H1 (cell line): ENCODE measurements around the gene IL24. TPM values are rescaled to one million over a fixed set of nuclear protein-coding genes. Genes with fewer than 3 reads are reported as not detected.

Experiments
- CTCF ChIA-PET: fragments of 300-600 bp; sonication (Branson Sonifier 250); formaldehyde crosslinking; loops from one replicate; lab custom pipeline; 2021; ENCODE audit not compliant: partially characterized antibody; lab: Charles Lee
- POLR2A ChIA-PET: fragments of 300-600 bp; sonication (Branson Sonifier 250); formaldehyde crosslinking; loops from one replicate; lab custom pipeline; 2021; ENCODE audit warnings: inconsistent platforms; ENCODE audit not compliant: partially characterized antibody; lab: Charles Lee
- DNase-seq, 2 experiments: peaks; one replicate each; pipeline versions ENCODE4 v3.0.0 to v3.0.0-alpha.2; 2010 to 2022; ENCODE audit warnings: low spot score in 2 of 2, low read depth in 1 of 2, mixed read lengths in 1 of 2
- FAIRE-seq: peaks from 2 replicates; lab custom pipeline; 2011; peaks lifted over from hg19 to GRCh38; lab: Jason Lieb, UNC
- H2AFZ ChIP-seq: 2 replicates; pipeline ENCODE4 v1.8.1; 2012; ENCODE audit warnings: low read length, inconsistent platforms
- H2AK5ac ChIP-seq: 2 replicates; pipeline ENCODE4 v1.6.1; 2013; ENCODE audit warnings: low read depth, low read length
- H2BK120ac ChIP-seq: replicated peaks from 2 replicates; pipeline ENCODE3; 2013; ENCODE audit warnings: low read depth, low read length, inconsistent platforms
- H2BK12ac ChIP-seq: 2 replicates; pipeline ENCODE4 v1.6.1; 2013; ENCODE audit warnings: low read depth, low read length
- H2BK15ac ChIP-seq: 2 replicates; pipeline ENCODE4 v1.6.1; 2013; ENCODE audit warnings: low read length
- H2BK20ac ChIP-seq: 2 replicates; pipeline ENCODE4 v1.6.1; 2013; ENCODE audit warnings: low read length
- H2BK5ac ChIP-seq: 2 replicates; pipeline ENCODE4 v1.6.1; 2013; ENCODE audit warnings: low read depth, low read length
- H3K14ac ChIP-seq: 2 replicates; pipeline ENCODE4 v1.6.1; 2013; ENCODE audit warnings: inconsistent platforms; ENCODE audit not compliant: insufficient read length
- H3K18ac ChIP-seq: 2 replicates; pipeline ENCODE4 v1.6.1; 2013; ENCODE audit warnings: low read length; ENCODE audit errors: extremely low read depth
- H3K23ac ChIP-seq: 2 replicates; pipeline ENCODE4 v1.6.1; 2013; ENCODE audit warnings: inconsistent platforms; ENCODE audit not compliant: insufficient read length
- H3K23me2 ChIP-seq: 2 replicates; pipeline ENCODE4 v1.6.1; 2013; ENCODE audit warnings: low read depth, low read length
- H3K27ac ChIP-seq: 2 replicates; pipeline ENCODE4 v1.6.1; 2011; ENCODE audit warnings: low read depth, low read length, inconsistent platforms
- H3K27me3 ChIP-seq, 4 experiments: replicated peaks in 1 of 4; 1 replicate in 1 of 4; 2 replicates in 3 of 4; pipeline versions ENCODE4 v1.6.1 to v1.8.1; 2011 to 2013; ENCODE audit warnings: low read length in 3 of 4, mild to moderate bottlenecking in 3 of 4, inconsistent platforms in 2 of 4, mixed read lengths in 2 of 4, moderate library complexity in 1 of 4; ENCODE audit not compliant: control insufficient read depth in 3 of 4, insufficient read depth in 3 of 4; ENCODE audit errors: extremely low read depth in 1 of 4
- H3K36me3 ChIP-seq, 4 experiments: 2 replicates each; pipeline versions ENCODE4 v1.6.1 to v1.8.1; 2011 to 2013; ENCODE audit warnings: mild to moderate bottlenecking in 4 of 4, low read length in 3 of 4, moderate library complexity in 2 of 4, control low read depth in 1 of 4, inconsistent platforms in 1 of 4; ENCODE audit not compliant: insufficient read depth in 4 of 4, control insufficient read depth in 2 of 4
- H3K4ac ChIP-seq: replicated peaks from 2 replicates; pipeline ENCODE3; 2013; ENCODE audit warnings: low read length, low read depth, mixed read lengths, inconsistent platforms; ENCODE audit not compliant: insufficient read length
- H3K4me1 ChIP-seq, 4 experiments: replicated peaks in 1 of 4; 1 replicate in 1 of 4; 2 replicates in 3 of 4; pipeline versions ENCODE4 v1.6.1 to v1.8.1; 2011 to 2013; ENCODE audit warnings: low read length in 3 of 4, inconsistent platforms in 2 of 4, mixed read lengths in 1 of 4; ENCODE audit not compliant: insufficient read depth in 4 of 4, control insufficient read depth in 3 of 4
- H3K4me2 ChIP-seq, 2 experiments: 2 replicates each; pipeline versions ENCODE4 v1.6.1 to v1.8.1; 2011 to 2013; ENCODE audit warnings: low read depth in 2 of 2, low read length in 2 of 2, control low read depth in 1 of 2, inconsistent platforms in 1 of 2, mild to moderate bottlenecking in 1 of 2; ENCODE audit not compliant: insufficient read depth in 1 of 2
- H3K4me3 ChIP-seq, 4 experiments: fragments of 200-600, 300-600 bp in 1 of 4; sonication (generic), shearing (Covaris generic), sonication (Bioruptor Twin) in 1 of 4; 2 replicates each; pipeline versions ENCODE4 v1.5.1 to v1.8.1; 2011 to 2016; ENCODE audit warnings: low read length in 4 of 4, low read depth in 3 of 4, control low read depth in 2 of 4, inconsistent platforms in 2 of 4, mild to moderate bottlenecking in 2 of 4, mixed read lengths in 1 of 4, moderate library complexity in 1 of 4; ENCODE audit not compliant: insufficient read depth in 2 of 4; ENCODE audit errors: extremely low read depth in 1 of 4
- H3K56ac ChIP-seq: replicated peaks from 2 replicates; pipeline ENCODE3; 2013; ENCODE audit warnings: low read depth, mild to moderate bottlenecking, mixed read lengths, low read length, inconsistent platforms; ENCODE audit not compliant: insufficient read length
- H3K79me1 ChIP-seq: 2 replicates; pipeline ENCODE4 v1.6.1; 2013; ENCODE audit warnings: low read depth, low read length, control low read depth
- H3K79me2 ChIP-seq, 2 experiments: 2 replicates each; pipeline versions ENCODE4 v1.6.1 to v1.8.1; 2012 to 2013; ENCODE audit warnings: low read length in 2 of 2, mild to moderate bottlenecking in 2 of 2, inconsistent platforms in 1 of 2; ENCODE audit not compliant: insufficient read depth in 2 of 2, control insufficient read depth in 1 of 2
- H3K9ac ChIP-seq, 4 experiments: replicated peaks in 1 of 4; 1 replicate in 1 of 4; 2 replicates in 3 of 4; pipeline versions ENCODE4 v1.6.1 to v1.8.1; 2011 to 2013; ENCODE audit warnings: low read depth in 3 of 4, low read length in 3 of 4, control low read depth in 2 of 4, mild to moderate bottlenecking in 2 of 4, moderate library complexity in 2 of 4, inconsistent platforms in 1 of 4; ENCODE audit errors: extremely low read depth in 1 of 4
- H3K9me3 ChIP-seq, 2 experiments: 2 replicates each; pipeline versions ENCODE4 v1.6.1 to v1.8.1; 2012 to 2013; ENCODE audit warnings: mild to moderate bottlenecking in 2 of 2, moderate library complexity in 2 of 2, control low read depth in 1 of 2, inconsistent platforms in 1 of 2, low read depth in 1 of 2, low read length in 1 of 2, mixed read lengths in 1 of 2; ENCODE audit not compliant: insufficient read depth in 2 of 2
- H4K20me1 ChIP-seq, 2 experiments: replicated peaks in 1 of 2; 2 replicates each; pipeline versions ENCODE3 to v1.8.1; 2011 to 2013; ENCODE audit warnings: inconsistent platforms in 2 of 2, low read length in 2 of 2, mild to moderate bottlenecking in 1 of 2; ENCODE audit not compliant: insufficient read depth in 2 of 2, control insufficient read depth in 1 of 2
- H4K5ac ChIP-seq: 2 replicates; pipeline ENCODE4 v1.6.1; 2013; ENCODE audit warnings: low read length, low read depth, mixed read lengths, inconsistent platforms; ENCODE audit not compliant: insufficient read length
- H4K8ac ChIP-seq: 2 replicates; pipeline ENCODE4 v1.8.0; 2013; ENCODE audit warnings: mild to moderate bottlenecking, moderate library complexity, low read length, inconsistent platforms; ENCODE audit not compliant: insufficient read depth; ENCODE audit errors: extremely low read depth
- H4K91ac ChIP-seq: replicated peaks from 2 replicates; pipeline ENCODE3; 2013; ENCODE audit warnings: low read length, mixed read lengths, inconsistent platforms; ENCODE audit not compliant: insufficient read length
- BCL11A ChIP-seq, 2 experiments: IDR thresholded peaks; one replicate each; pipeline ENCODE4 v1.6.1; 2011; ENCODE audit warnings: low read depth in 2 of 2, low read length in 2 of 2, mild to moderate bottlenecking in 2 of 2
- CEBPB ChIP-seq: IDR thresholded peaks from 2 replicates; pipeline ENCODE4 v1.6.1; 2012; ENCODE audit warnings: low read depth, low read length
- CREB1 ChIP-seq: IDR thresholded peaks from 2 replicates; pipeline ENCODE4 v1.6.1; 2012; ENCODE audit warnings: inconsistent platforms
- CTBP2 ChIP-seq: IDR thresholded peaks from 2 replicates; pipeline ENCODE4 v1.7.0; 2011; ENCODE audit warnings: borderline replicate concordance, mild to moderate bottlenecking, moderate library complexity, mixed read lengths, low read length; ENCODE audit not compliant: insufficient read depth, insufficient read length
- FOSL1 ChIP-seq: IDR thresholded peaks from 2 replicates; pipeline ENCODE4 v1.6.1; 2011; ENCODE audit warnings: mild to moderate bottlenecking, low read depth, low read length, moderate library complexity; ENCODE audit not compliant: insufficient read depth
- KDM1A ChIP-seq: fragments of 200-600, 300-600 bp; sonication (generic); IDR thresholded peaks from 2 replicates; pipeline ENCODE4 v1.7.1; 2016; ENCODE audit warnings: mild to moderate bottlenecking, low read length, borderline replicate concordance
- KDM5A ChIP-seq: fragments of 200-600 bp; IDR thresholded peaks from 2 replicates; pipeline ENCODE4 v1.7.1; 2012; ENCODE audit warnings: mild to moderate bottlenecking, low read length, inconsistent platforms, mixed read lengths
- SAP30 ChIP-seq: fragments of 300-600 bp; sonication (generic); IDR thresholded peaks from 2 replicates; pipeline ENCODE4 v1.7.1; 2012; ENCODE audit warnings: low read length, moderate library complexity, mild to moderate bottlenecking, inconsistent platforms; ENCODE audit not compliant: insufficient read depth, insufficient replicate concordance
- SP1 ChIP-seq: IDR thresholded peaks from 2 replicates; pipeline ENCODE4 v1.6.1; 2011; ENCODE audit warnings: low read depth, low read length
- TEAD4 ChIP-seq: IDR thresholded peaks from 2 replicates; pipeline ENCODE4 v1.6.1; 2012; ENCODE audit warnings: low read depth, low read length, inconsistent platforms, mixed read lengths
- WGBS, 2 experiments: shearing (Covaris generic) in 1 of 2; methylation state at CpG; one replicate each; pipeline versions ENCODE4 v1.1.6 to v1.1.7; 2013 to 2015; ENCODE audit warnings: low lambda C conversion rate in 2 of 2, mixed read lengths in 2 of 2, inconsistent platforms in 1 of 2, low coverage in 1 of 2, missing lambda C conversion rate in 1 of 2; ENCODE audit not compliant: insufficient replicate concordance in 2 of 2, insufficient coverage in 1 of 2, insufficient read length in 1 of 2; ENCODE audit errors: extremely low coverage in 1 of 2, missing lambda C conversion rate in 1 of 2; 5-methylcytosine and 5-hydroxymethylcytosine counted together
- polyA plus RNA-seq, 7 experiments: library from polyadenylated mRNA; depleted of rRNA in 3 of 7; stranded (reverse) in 5 of 7; unstranded in 2 of 7; fragments of >200 nt in 5 of 7; fragments of 200-250 nt in 2 of 7; gene quantifications; 1 replicate in 5 of 7; 2 replicates in 1 of 7; 4 replicates in 1 of 7; pipeline versions ENCODE4 v1.2.1 to v1.2.3, GENCODE V29; 2011 to 2013; ENCODE audit warnings: missing spikeins in 2 of 7, mixed read lengths in 2 of 7
- total RNA-seq: library from RNA; stranded (reverse); fragmentation: NEBNext Ultra II Directional; extraction: Animal tissue kit (Norgen Biotek cat#: 25700); gene quantifications from 2 replicates; pipeline ENCODE4 v1.2.1, GENCODE V29; 2021
- TF ChIP-seq, protein P1 (sequence below), 3 experiments: IDR thresholded peaks; 1 replicate in 2 of 3; 2 replicates in 1 of 3; pipeline versions ENCODE4 v1.5.1 to v1.6.1; 2011; ENCODE audit warnings: low read length in 3 of 3, mild to moderate bottlenecking in 3 of 3, inconsistent platforms in 2 of 3, low read depth in 1 of 3, moderate library complexity in 1 of 3; ENCODE audit not compliant: insufficient read depth in 1 of 3; ENCODE audit errors: control extremely low read depth in 1 of 3

IL24 gene
- total and polyA plus RNA-seq, 2 of the 8 experiments (the other 6 are each of a cell fraction or from before 2014, with no cell fraction given): not detected

DNA sequence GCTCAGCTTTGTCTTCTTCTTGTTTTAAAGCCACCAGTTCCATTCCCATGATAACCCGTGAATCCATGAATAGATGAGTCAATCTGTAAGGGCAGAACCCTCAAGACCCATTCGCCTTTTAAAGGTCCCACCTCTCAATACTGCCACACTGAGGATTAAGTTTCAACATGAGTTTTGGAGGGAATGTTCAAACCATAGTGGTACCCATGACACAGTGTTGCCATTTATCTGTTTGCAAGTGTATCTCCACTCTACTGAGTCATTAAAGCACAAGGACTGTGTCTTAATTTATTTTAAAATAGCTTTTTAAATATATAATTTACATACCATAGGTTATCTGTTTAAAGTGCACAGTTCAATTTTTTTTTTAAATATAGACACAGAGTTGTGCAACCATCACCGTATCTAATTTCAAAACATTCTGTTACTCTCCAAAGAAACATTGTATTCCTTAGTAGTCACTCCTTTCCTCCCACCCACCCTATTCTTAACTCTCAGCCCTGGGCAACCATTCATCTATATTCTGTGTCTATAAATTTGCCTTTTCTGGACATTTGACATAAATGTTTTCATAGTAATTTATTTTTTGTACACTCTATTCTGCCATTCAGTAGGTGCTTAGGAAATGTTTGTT is 4.8 kb upstream of the IL24 start:
- Histone ChIP-seq H4K5ac (no peak overlapping the region), H3K79me2 (no peaks in the 10 kb centered on the region), H2BK5ac (no peak overlapping the region), H3K4me3 (no peak overlapping the region), H3K4me2 (no peak overlapping the region), H2BK12ac (no peak overlapping the region), H2AK5ac (no peak overlapping the region), H3K79me1 (no peaks in the 10 kb centered on the region), H3K9me3 (no peaks in the 10 kb centered on the region), H4K91ac (no peak overlapping the region), H3K14ac (no peak overlapping the region), H3K4ac (no peak overlapping the region), H2BK15ac (no peak overlapping the region), H3K27me3 (no peaks in the 10 kb centered on the region), H3K23me2 (no peaks in the 10 kb centered on the region), H3K23ac (no peak overlapping the region), H3K4me1 (peaks cover 0 to 3% (median 1%) of the 10 kb centered on the region in 4 experiments; a peak in 3 of 7 replicates), H2AFZ (no peak overlapping the region), H2BK120ac (no peak overlapping the region), H3K36me3 (no peaks in the 10 kb centered on the region), H3K56ac (no peak overlapping the region), H3K9ac (no peak overlapping the region), H3K18ac (no peak overlapping the region), H3K27ac (no peak overlapping the region), H4K8ac (no peak overlapping the region), H4K20me1 (no peaks in the 10 kb centered on the region), H2BK20ac (no peak overlapping the region)
- WGBS, 2 experiments: 92% methylated on average over 3 of the region's 3 CpGs; no CpG with 5 or more reads in 1 of the 2 experiments
- ChIA-PET POLR2A (no interaction called here), CTCF (interaction anchor here (1.1 to 2.9 kb wide), 6 partner anchors 9 to 158 kb away, joined by 3 to 7 read pairs (median 4); no protein-coding TSS in a partner anchor)
- no peak for FAIRE-seq
- no peak for DNase-seq
- TF ChIP-seq SP1 (no peak), CTBP2 (no peak), BCL11A (IDR thresholded peaks at IDR 0.05; ENCODE audit: low read depth in 2 of 2, low read length in 2 of 2) (no peak), KDM1A (no peak), TEAD4 (no peak), SAP30 (no peak), FOSL1 (no peak), KDM5A (no peak), CREB1 (no peak), CEBPB (no peak)
- TF ChIP-seq, protein P1, sequence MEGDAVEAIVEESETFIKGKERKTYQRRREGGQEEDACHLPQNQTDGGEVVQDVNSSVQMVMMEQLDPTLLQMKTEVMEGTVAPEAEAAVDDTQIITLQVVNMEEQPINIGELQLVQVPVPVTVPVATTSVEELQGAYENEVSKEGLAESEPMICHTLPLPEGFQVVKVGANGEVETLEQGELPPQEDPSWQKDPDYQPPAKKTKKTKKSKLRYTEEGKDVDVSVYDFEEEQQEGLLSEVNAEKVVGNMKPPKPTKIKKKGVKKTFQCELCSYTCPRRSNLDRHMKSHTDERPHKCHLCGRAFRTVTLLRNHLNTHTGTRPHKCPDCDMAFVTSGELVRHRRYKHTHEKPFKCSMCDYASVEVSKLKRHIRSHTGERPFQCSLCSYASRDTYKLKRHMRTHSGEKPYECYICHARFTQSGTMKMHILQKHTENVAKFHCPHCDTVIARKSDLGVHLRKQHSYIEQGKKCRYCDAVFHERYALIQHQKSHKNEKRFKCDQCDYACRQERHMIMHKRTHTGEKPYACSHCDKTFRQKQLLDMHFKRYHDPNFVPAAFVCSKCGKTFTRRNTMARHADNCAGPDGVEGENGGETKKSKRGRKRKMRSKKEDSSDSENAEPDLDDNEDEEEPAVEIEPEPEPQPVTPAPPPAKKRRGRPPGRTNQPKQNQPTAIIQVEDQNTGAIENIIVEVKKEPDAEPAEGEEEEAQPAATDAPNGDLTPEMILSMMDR (IDR thresholded peaks at IDR 0.05; ENCODE audit: control extremely low read depth in 1 of 3, insufficient read depth in 1 of 3, low read depth in 1 of 3, low read length in 3 of 3): no peak
